ENCODE results near the gene TRIM47.
"Not testable (repeated sequence)": the region's sequence is repeated elsewhere in the genome, so short reads cannot be mapped to it uniquely, and the experiment has no call there.

TRIM47 gene

DNA sequence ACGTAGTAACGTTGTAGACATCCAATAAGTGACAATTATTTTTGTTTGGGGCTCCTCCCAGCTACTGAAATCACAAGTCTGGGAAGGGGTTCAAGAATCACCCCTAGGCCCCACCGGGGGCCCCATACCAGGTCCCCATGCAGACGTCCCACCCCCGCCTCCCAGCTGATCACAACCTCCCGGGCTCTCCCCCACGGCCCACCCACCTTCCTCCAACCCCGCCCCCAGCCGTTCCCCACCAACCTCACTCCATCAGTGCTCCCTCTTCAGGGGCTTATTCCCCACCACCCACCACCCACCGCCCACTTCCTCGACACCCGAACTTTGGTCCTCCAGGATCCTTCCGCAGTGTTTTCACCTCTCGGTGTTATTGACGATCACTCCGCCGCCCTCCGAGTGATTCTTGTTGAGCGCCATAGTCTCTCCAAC is 23.5 kb downstream of the TRIM47 start:
- no peak for FAIRE-seq
- TF ChIP-seq TAF1 (IDR thresholded peaks at IDR 0.05; ENCODE audit: borderline replicate concordance, low read depth, low read length) (no peak; the same call in 1 of the 2 replicates), POLR2AphosphoS5 (IDR thresholded peaks at IDR 0.05; ENCODE audit: low read depth, low read length) (no peak), POLR2A (IDR thresholded peaks at IDR 0.05; ENCODE audit: low read depth, low read length) (no peak)
- DNase-seq (ENCODE audit: insufficient read length), result no peak

DNA sequence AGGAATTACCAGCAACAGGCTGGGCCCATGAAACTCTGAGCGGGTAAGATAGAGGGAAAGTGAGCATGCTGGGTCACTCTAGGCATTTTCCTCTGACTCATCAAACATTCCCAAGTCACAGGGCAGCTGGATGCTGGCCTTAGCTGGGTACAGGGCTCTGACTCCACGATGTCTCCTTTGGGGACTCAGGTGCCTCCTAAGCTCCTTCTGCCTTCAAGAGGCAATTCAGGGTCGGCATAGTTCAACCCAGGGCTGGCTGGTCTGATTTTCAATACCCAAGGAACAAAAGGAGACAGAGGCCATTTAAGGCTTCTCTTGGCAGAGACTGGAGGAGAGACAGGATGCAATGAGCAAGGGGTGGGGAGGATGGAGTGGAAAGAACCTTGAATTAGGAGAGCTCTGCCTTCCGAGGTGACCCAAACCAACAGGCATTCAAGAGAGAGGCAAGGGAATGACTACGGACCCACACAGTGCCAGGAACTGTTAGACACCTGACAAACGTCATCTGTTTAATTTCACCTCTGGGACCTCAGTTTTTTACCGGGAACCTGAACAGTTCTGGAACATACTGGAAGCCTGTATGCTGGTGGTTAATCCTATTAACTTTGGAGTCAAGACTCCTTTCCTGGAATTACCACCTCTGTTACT is 24.2 kb downstream of the TRIM47 start:
- TF ChIP-seq POLR2A (IDR thresholded peaks at IDR 0.05; ENCODE audit: low read depth, low read length) (no peak), TAF1 (IDR thresholded peaks at IDR 0.05; ENCODE audit: borderline replicate concordance, low read depth, low read length) (no peak), POLR2AphosphoS5 (IDR thresholded peaks at IDR 0.05; ENCODE audit: low read depth, low read length) (no peak)
- FAIRE-seq (no peak), DNase-seq (ENCODE audit: insufficient read length) (no peak)

DNA sequence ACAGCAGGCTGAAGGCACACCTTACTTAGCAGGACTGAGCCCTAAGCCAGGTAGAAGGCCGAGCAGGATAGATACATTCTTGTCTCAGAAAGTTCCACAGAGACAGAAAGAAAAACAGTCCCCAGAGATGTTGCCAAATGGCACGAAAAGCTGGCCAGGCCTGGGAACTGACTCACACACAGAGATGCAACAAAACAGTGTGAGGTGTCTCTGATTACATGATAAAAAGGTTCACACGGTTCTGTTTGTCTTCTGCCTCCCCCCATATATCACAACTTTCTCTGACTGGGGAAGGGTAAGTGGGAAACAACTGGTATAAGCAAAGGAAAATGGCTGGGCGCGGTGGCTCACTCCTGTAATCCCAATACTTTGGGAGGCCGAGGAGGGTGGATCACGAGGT is 24.9 kb downstream of the TRIM47 start:
- TF ChIP-seq POLR2A (IDR thresholded peaks at IDR 0.05; ENCODE audit: low read depth, low read length) (no peak), POLR2AphosphoS5 (IDR thresholded peaks at IDR 0.05; ENCODE audit: low read depth, low read length) (no peak), TAF1 (IDR thresholded peaks at IDR 0.05; ENCODE audit: borderline replicate concordance, low read depth, low read length) (no peak)
- DNase-seq (ENCODE audit: insufficient read length), result no peak
- FAIRE-seq, result no peak

DNA sequence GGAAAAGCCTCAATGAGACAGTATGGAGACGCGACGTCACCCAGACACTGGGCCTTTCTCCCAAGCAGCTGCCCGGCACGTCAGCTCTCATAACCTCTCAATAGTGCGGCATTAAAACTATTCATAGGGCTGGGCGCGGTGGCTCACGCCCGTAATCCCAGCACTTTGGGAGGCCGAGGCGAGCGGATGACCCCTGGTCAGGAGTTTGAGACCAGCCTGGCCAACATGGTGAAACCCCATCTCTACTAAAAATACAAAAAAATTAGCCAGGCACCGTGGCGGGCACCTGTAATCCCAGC is 26.7 kb downstream of the TRIM47 start:
- not testable (repeated sequence) for DNase-seq (ENCODE audit: insufficient read length); FAIRE-seq

DNA sequence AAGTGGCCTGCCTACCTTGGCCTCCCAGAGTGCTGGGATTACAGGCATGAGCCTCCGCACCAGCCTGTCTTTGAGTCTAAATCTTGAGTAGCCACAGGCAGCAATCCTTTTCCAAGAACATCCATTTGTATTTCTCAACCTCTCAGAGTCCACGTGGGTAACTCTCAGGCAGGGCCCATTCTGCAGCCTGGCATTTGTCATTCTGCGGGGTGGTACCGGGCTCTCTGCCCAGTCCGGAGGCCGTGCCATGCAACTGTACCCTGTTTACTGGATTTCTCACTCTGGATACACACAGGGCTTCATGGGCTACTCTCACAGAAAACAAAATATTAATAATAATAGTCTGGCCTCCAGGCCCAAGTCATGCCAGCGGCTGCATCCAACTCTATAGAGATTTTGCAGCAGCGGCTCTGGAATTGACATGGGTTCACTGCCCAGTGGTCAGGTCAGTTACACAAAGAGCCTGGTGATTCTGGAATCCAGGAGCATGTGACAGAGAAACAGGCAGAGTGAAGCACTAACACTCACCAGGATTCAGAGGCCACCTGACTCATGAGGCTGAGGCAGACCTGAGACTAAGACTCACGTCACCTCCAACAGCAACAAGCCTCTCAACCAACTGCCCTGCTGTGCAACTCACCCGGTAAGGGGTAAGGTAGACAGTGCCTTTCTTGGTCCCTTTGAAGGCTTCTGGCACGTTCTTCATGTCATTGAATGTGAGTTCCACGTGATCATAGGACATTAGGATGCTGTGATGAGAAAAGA is 27.3 kb downstream of the TRIM47 start:
- no peak for TF ChIP-seq TAF1 (IDR thresholded peaks at IDR 0.05; ENCODE audit: borderline replicate concordance, low read depth, low read length)
- TF ChIP-seq POLR2AphosphoS5 (IDR thresholded peaks at IDR 0.05; ENCODE audit: low read depth, low read length), result no peak
- no peak for TF ChIP-seq POLR2A (IDR thresholded peaks at IDR 0.05; ENCODE audit: low read depth, low read length)
- DNase-seq (ENCODE audit: insufficient read length) (no peak), FAIRE-seq (no peak)

DNA sequence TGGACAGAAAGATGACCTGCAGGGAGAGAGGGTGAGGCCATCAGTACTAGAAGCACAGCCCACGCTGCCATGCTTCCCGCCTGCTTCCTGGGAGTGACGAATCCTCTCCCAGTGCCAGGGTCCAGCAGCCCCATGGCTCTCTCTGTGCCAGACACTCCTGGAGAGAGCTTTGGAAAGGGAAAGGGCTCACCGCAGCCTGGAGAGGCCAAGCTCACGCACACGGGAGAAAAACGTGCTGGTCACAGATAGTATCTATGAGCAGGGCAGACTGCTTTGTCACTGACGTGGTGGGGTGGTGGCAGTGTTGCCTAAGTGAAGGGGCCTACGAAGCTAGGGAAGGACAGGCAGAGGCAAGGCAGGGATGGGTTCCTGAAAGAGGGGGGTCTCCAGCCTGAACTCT is 28.7 kb downstream of the TRIM47 start:
- FAIRE-seq (no peak), DNase-seq (ENCODE audit: insufficient read length) (no peak)
- no peak for TF ChIP-seq TAF1 (IDR thresholded peaks at IDR 0.05; ENCODE audit: borderline replicate concordance, low read depth, low read length)
- no peak for TF ChIP-seq POLR2A (IDR thresholded peaks at IDR 0.05; ENCODE audit: low read depth, low read length)
- no peak for TF ChIP-seq POLR2AphosphoS5 (IDR thresholded peaks at IDR 0.05; ENCODE audit: low read depth, low read length)

DNA sequence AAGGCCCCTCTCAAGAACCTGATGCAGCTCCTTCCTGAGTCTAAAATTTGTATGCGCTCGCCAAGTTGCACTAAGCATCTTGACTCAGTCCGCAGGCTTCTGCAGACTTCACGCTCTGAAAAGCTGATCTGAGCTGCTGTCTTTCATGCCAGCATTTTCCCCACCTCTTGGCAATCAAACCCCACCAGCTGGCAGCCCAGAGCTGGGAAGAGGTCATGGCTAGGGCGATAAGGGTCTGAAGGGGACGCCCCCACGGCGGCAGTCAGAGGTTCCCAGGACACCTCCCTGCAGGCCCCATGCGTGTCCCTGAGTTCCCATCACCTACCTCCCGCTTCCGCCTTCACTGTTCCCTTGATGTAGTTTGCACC is 29.1 kb downstream of the TRIM47 start:
- TF ChIP-seq TAF1 (IDR thresholded peaks at IDR 0.05; ENCODE audit: borderline replicate concordance, low read depth, low read length) (no peak), POLR2A (IDR thresholded peaks at IDR 0.05; ENCODE audit: low read depth, low read length) (no peak), POLR2AphosphoS5 (IDR thresholded peaks at IDR 0.05; ENCODE audit: low read depth, low read length) (no peak)
- DNase-seq (ENCODE audit: insufficient read length), result no peak
- FAIRE-seq, result no peak

DNA sequence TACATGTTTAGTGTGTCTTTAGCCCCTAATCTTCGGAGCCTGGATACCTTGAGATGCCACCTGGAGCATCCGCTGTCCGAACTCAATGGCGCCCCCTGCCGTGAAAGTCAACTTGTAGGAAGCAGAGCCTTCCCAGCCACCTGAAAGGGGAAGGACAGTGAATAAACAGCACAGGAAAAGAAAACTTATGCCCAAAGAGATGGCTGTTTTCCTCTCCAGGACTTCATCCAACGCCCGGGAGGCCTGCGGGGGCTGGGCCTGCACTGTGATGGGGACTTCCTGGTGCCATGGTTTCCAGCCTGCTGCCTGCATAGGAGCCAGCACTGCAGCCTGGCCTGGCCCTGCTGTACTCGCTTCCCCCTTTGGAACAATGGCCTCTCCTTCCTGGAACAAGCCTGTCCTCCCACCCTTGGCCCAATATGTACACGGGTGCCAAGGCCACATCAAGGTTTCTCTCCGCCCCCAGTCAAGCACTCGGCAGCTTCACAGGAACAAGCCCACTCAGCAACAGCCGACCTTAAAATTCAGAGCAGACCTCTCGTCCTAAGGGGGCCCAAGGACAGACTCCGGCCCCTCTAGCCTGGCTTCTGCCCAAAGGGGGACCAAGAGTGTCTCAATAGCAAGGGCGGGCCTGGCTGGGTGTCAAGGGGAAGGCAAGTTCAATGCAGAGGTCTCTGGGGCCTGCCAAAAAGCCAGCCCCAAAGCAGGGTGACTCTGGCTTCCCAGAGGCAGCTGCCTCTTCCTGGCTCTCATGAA is 29.7 kb downstream of the TRIM47 start:
- DNase-seq (ENCODE audit: insufficient read length) (no peak), FAIRE-seq (peak; percentile 67)
- no peak for TF ChIP-seq POLR2A (IDR thresholded peaks at IDR 0.05; ENCODE audit: low read depth, low read length)
- TF ChIP-seq POLR2AphosphoS5 (IDR thresholded peaks at IDR 0.05; ENCODE audit: low read depth, low read length), result no peak
- no peak for TF ChIP-seq TAF1 (IDR thresholded peaks at IDR 0.05; ENCODE audit: borderline replicate concordance, low read depth, low read length)

DNA sequence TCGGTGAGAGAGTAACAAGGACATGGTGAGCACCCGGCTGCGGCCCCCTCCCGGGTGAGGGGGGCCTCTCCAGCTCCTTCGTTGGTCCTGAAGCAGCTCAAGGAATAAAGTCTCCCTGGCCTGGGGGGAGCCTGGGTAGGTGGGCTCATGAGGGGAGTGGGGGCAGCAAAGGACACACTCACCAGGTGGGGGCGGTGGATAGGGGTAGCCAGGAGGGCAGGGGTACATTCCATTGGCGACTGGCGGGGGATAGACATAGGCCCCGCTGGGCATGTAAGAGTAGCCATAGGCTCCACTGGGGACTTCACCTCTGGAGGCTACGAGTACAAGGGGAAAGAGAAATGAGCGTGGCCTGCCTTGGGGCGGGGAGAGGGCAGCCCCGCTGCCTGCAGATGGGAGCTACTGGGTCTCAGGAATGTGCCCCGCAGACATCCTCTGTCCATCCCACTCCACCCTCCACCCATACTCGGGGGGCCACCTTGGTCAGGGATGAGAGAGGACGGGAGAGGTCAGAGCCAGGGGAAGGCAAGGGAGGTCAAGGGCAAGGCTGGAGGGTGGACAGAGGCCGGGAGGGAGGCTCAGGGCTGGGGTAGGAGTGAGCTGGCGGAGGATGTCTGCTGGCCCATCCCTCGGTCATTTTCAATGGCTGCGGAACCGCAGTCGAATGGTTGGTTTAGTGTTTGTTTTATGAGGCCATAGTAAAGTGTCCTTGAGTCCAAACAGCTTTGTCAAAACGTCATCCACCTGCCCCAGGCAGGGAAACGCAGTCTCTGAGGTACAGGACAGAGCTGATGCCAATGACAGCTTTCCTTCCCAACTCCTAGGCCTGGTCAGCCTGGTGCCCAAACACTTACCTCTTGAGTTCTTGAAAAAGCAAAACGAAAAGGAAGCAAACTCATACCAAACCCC is 30.5 kb downstream of the TRIM47 start:
- no peak for DNase-seq (ENCODE audit: insufficient read length)

DNA sequence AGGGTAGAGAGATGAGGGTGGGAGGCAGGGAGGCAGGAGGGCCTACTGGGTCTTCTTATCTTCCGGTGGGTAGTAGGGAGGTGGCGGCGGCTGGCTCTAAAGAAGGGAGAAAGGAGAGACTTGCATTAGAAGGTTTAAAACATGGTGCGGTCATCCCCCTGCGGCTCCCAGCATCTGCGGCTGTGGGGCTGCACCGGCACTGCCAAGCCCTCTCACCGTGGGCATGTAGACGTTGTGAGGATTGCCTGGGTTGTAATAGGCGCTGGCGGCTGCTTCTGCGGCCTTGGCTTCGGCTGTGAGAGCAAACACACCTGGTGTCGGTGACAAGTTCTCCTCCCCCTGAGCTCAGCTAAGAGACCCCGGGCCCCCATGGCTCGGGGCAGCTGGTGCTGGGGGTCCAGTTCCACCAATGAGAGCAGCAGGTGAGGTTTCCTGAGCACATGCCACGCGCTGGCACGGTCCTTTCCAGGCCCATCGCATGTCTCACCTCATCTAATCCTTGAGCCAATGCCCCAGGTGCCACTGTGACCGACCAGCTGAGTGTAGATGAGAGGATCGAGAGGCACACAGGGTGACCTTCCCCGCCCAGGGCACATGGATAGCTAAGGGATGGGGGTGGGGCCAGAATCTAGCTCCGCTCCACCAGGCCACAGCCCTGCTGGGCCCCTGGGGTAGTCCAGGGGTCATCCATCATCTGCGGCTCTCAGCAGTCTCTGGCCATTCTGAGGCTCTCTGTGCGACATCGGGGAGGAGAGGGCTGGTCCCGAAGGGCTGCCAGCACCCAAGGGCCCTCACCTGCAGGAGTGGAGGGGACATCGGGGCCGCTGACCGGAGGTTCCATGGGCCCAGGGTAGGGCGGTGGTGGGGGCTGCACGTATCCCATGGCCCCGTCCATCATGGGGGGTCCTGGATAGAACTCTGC is 31.4 kb downstream of the TRIM47 start:
- TF ChIP-seq POLR2AphosphoS5 (IDR thresholded peaks at IDR 0.05; ENCODE audit: low read depth, low read length) (no peak), TAF1 (IDR thresholded peaks at IDR 0.05; ENCODE audit: borderline replicate concordance, low read depth, low read length) (no peak), POLR2A (IDR thresholded peaks at IDR 0.05; ENCODE audit: low read depth, low read length) (no peak)
- no peak for DNase-seq (ENCODE audit: insufficient read length)
- no peak for FAIRE-seq

More for the DNA sequence above, 30.5 kb downstream of the TRIM47 start:
- FAIRE-seq, result no peak
- no peak for TF ChIP-seq POLR2AphosphoS5 (IDR thresholded peaks at IDR 0.05; ENCODE audit: low read depth, low read length)
- no peak for TF ChIP-seq TAF1 (IDR thresholded peaks at IDR 0.05; ENCODE audit: borderline replicate concordance, low read depth, low read length)
- TF ChIP-seq POLR2A (IDR thresholded peaks at IDR 0.05; ENCODE audit: low read depth, low read length), result no peak
